Body of pancreas (tissue), 4 donors: ENCODE measurements around the gene LVRN.

Experiments used
- POLR2A ChIP-seq, 3 donors: fragments of 450-650 bp; IDR thresholded peaks; one replicate each; pipeline ENCODE4 v1.6.1; 2016; ENCODE audit warnings: antibody characterized with exemption in 3 of 3, mild to moderate bottlenecking in 2 of 3
- TF ChIP-seq, protein P1 (sequence below), 7 experiments: fragments of 450-650 bp in 4 of 7; fragments of 200-600 bp in 3 of 7; sonication (generic) in 3 of 7; IDR thresholded peaks; one replicate each; pipeline ENCODE4 v1.5.1; 2016 to 2019; ENCODE audit warnings: antibody characterized with exemption in 7 of 7

DNA sequence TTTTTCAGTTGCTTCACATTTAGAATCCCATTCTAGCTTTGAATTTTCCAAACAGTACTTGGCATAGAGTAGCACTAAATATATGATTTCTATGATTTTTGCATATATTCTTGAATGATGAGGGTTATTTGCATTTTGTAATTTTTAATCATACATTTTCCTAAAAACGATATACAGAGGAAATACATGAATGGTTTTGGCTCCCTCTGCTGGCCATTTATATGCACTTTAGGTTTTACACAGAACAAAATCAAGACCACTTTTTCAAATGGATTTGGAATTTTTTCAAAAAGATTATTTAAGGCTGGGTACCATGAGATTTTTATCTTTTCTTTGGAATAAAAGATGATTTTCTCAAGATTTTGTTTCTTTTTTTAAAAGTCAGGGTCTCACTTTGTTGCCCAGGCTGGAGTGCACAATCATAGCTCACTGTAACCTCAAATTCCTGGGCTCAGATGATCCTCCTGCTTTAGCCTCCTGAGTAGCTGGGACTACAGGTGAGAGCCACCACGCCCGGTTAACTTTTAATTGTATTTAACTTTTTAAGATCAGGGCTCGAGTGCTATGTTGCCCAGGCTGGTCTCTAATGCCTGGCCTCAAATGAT lies 105.9 kb downstream of the LVRN start:
- TF ChIP-seq POLR2A (IDR thresholded peaks at IDR 0.05), result no peak
- TF ChIP-seq, protein P1, sequence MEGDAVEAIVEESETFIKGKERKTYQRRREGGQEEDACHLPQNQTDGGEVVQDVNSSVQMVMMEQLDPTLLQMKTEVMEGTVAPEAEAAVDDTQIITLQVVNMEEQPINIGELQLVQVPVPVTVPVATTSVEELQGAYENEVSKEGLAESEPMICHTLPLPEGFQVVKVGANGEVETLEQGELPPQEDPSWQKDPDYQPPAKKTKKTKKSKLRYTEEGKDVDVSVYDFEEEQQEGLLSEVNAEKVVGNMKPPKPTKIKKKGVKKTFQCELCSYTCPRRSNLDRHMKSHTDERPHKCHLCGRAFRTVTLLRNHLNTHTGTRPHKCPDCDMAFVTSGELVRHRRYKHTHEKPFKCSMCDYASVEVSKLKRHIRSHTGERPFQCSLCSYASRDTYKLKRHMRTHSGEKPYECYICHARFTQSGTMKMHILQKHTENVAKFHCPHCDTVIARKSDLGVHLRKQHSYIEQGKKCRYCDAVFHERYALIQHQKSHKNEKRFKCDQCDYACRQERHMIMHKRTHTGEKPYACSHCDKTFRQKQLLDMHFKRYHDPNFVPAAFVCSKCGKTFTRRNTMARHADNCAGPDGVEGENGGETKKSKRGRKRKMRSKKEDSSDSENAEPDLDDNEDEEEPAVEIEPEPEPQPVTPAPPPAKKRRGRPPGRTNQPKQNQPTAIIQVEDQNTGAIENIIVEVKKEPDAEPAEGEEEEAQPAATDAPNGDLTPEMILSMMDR (IDR thresholded peaks at IDR 0.05), result peak; percentile 68 to 84 (median 79)
